SW480 (cell line): ENCODE results near the gene RAB11FIP3.
"Not testable (repeated sequence)": the region's sequence is repeated elsewhere in the genome, so short reads cannot be mapped to it uniquely, and the experiment has no call there.

Experiments
- DNase-seq: peaks from one replicate; pipeline ENCODE4 v3.0.0-alpha.2; 2016; ENCODE audit warnings: low spot score

The RAB11FIP3 gene, protein sequence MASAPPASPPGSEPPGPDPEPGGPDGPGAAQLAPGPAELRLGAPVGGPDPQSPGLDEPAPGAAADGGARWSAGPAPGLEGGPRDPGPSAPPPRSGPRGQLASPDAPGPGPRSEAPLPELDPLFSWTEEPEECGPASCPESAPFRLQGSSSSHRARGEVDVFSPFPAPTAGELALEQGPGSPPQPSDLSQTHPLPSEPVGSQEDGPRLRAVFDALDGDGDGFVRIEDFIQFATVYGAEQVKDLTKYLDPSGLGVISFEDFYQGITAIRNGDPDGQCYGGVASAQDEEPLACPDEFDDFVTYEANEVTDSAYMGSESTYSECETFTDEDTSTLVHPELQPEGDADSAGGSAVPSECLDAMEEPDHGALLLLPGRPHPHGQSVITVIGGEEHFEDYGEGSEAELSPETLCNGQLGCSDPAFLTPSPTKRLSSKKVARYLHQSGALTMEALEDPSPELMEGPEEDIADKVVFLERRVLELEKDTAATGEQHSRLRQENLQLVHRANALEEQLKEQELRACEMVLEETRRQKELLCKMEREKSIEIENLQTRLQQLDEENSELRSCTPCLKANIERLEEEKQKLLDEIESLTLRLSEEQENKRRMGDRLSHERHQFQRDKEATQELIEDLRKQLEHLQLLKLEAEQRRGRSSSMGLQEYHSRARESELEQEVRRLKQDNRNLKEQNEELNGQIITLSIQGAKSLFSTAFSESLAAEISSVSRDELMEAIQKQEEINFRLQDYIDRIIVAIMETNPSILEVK

DNA sequence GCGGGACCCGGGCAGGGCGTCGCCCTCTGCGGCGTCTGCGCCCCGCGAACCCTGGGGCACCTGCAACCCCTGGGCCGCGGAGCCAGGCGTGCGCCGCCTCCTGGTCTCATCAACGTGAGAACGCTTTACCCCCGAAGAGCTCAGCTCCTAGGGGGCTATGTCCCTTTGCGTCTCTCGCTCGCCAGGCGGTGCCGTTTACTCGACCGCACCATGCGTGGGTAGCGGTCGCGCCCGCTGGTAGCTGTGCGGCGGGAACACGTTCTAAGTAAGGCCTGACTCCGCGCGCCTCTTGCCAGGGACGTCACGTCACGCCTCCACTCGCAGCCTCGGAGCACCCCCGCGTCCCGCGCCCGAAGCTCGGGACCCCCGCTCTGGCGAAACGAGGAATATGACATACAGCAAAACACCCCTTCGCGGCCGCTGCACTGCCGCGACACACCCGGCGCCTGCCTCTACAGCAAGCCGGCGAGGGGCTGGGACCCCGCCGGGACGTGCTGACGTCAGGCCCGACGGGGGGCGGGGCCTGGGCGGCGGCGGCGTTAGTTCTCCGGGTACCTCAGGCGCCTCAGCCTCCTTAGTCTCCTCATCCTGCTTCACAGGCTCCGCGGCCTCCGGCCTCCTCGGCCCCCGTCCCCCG is at the start of gene RAB11FIP3:
RAB11FIP3 (plus strand) TSS at position 568 of the 637 bp plus-strand sequence. CDS start 358 bp downstream, outside the sequence.
- DNase-seq: peak; percentile 81

- DNase-seq: no peak
These were observed 49.3 kb upstream of the RAB11FIP3 start for GRCh38 chr16:375927-376816.

DNA sequence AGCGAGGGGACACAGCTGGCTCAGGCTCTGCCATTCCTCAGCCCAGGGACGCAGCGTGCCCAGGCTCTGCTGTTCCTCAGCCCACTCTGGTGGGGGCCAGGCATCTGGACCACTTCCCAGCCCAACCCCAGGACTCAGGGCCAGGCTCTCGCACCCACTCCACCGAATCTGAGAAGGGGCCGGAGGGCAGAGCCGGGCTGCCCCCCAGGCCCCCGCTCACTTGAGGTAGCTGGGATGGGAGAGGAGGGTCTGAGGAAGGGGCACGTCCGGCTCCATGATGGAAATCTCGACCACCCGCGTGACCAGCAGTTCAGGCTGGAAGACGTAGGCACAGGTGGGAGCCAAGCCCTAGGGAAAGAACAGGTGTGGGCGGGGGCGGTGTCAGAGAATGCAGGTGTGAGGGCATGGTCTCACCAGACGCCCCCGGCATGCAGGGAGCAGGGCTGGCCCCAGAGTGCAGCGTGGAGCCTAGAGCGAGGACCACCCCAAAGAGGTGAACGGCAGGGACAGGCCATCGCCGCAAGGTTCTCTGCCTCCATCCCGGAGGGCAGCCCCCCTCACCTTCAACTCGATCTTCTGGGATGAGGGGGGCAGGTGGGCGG is 48.5 kb upstream of the RAB11FIP3 start:
- no peak for DNase-seq

- no peak for DNase-seq
These were observed 48.0 kb upstream of the RAB11FIP3 start for GRCh38 chr16:377419-377951.

DNA sequence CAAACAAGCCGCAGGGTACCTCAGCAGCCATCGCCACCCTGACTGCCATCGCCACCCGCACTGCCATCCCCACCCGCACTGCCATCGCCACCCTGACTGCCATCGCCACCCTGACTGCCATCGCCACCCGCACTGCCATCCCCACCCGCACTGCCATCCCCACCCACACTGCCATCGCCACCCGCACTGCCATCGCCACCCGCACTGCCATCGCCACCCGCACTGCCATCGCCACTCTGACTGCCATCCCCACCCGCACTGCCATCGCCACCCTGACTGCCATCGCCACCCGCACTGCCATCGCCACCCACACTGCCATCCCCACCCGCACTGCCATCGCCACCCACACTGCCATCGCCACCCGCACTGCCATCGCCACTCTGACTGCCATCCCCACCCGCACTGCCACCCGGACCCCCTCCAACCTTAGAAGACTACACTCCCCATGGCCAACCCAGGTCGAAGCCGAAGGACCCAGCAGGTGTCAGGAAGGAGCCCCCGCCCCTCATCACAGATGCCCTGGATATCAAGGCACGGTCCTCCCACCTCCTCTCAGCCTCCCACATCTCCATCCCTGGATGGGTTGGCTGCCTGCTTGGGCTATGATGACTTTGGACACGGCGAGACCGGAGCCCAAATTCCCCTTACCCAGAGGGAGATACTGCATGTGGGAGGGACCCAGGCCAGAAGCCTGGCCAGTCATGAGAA is 47.2 kb upstream of the RAB11FIP3 start:
- DNase-seq: not testable (repeated sequence)

DNA sequence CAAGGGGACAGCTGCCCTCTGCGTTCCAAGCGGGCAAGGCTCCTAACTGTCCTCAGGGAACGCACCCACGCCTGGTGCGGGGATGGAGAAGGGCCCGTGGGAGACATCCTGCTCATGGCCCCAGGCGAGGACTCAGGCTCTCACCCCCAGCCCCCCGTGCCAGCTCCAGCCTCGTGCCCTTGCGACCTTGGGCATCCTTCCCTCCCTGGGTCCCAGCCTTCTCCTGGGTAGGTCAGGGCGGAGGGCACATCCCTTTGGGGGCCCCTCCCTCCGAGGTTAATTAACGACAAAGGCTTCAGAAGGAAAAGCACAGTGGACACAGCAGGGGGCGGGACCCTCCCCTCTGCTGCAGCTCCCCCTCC is 46.6 kb upstream of the RAB11FIP3 start:
- DNase-seq: no peak

DNA sequence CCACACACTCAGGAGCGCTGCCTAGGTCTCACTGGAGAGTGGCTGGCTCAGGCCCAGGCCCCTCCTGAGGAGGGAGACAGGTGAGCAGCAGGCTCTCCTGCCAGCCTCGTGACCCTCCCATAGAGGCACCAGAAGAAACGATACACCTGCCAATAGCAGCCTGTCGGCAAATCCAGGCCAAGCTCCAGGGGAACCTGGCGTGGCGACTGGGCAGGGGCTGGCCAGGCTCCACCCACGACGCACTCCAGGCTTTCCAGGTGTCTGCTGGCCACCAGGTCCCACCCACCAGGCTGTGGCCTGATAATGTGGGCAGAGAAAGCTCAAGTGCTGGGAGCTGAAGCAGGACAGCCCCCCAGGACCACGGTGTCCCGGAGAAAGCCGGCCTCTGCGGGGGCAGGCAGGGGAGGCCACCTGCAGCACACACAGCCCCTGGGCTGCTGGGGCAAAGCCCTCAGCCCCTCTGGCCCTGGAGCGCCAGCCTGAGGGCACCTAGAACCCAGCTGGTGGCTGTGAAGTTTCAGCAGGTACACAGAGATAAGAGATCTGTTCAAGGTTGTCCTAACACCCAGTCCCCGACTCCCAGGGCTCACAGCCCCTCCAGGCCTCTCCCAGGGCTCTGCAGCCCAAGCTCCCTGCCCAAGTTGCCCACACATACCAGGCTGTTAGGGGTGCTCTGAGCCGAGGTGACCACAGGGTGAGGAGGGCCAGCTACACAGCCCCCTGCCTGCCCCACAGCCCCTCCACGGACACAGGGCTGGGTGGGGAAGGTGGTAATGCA is 46.1 kb upstream of the RAB11FIP3 start:
- DNase-seq: no peak

- no peak for DNase-seq
These were observed 45.3 kb upstream of the RAB11FIP3 start for GRCh38 chr16:379961-380761.

GRCh38 chr16:380762-381011 is 44.8 kb upstream of the RAB11FIP3 start:
- DNase-seq: no peak

DNA sequence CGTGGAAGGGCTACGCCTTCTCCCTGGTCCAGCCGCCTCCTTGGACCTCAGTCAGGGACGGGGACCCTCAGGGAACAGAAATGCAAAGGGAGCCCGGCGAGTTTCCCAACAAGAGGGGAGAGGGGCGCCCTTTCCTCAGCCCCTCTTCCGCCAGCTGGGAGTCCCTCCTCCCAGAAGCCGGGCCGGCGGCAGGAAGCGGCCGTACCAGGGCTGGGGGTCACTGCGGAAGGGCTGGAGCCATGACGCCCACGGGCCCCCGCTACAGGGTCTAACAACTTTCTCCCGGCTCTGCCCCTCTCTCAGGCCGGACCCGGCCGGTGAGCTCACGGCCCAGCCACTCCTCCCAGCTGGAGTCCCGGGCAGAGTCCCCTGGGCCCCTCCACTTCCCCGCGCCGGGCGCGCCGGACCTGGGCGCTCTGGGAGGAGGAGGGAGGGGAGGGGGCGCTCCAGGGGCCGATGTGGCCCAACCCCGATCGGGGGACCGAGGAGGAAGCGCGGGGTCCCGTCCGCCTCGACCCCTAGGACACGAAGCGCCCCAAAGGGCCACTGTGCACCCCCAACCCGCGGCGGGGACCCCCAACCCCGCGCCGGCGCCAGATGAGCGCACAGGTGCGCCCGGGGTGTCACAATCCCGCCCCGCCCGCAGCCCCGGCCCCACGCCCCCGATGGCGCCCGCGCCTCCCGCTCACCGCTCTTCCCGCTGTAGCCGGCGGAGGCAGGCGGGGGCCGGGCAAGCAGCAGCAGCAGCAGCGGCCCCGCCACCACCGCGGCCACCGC is 44.2 kb upstream of the RAB11FIP3 start:
- DNase-seq: no peak

DNA sequence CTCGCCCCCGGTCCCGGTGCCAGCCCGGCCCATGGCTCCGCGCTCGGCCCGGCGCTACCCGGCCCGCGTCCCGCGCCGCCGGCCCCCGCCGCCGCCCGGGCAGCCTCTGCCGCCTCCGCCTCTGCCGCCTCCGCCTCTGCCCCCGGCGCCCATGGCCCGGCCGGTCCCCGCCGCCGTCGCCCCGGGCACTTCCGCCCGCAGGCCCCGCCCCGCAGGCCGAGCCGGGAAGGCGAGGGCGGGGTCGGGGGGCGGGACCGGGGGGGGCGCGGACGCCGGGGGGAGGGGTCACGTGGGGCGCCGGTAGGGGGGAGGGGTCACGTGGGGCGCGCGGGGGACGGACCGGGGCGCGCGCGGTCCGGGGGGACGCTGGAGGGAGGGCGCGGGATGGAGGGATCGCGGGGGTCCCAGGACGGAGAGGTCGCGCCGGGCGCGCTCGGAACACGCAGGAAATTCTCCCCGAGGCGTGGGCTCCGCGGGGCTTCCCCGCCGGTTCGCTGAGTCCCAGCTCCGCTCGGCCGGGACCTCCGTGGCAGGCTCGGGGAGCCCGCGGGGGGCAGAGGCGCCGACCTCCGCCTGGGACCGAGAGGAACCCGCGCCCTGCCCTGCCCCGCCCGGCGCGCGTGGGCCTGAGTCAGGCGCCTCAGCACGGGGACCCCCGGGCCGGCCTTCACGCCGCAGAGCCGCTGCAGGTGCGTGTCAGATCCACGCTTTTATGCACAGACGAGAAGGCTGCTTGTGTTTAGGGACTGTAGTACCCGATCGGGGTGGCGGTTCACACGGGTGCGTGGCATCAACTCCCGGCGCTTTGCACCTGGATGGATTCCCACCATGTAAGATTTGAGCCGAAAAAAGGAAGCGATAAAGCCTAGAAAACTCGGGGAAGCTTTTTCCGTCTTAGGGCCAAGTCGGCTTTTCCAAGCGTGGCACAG is 43.4 kb upstream of the RAB11FIP3 start, which contains the start of gene PGAP6:
PGAP6 (minus strand) TSS at position 190 of the 929 bp plus-strand sequence; CDS start at position 33, 157 bp downstream.
- DNase-seq: peak; percentile 49

GRCh38 chr16:383326-384051 is 42.0 kb upstream of the RAB11FIP3 start:
- DNase-seq: peak; percentile 88

GRCh38 chr16:386641-387156 is 38.8 kb upstream of the RAB11FIP3 start:
- no peak for DNase-seq

- not testable (repeated sequence) for DNase-seq
These were observed 37.4 kb upstream of the RAB11FIP3 start for GRCh38 chr16:387761-388666.

GRCh38 chr16:389352-389751 is 36.1 kb upstream of the RAB11FIP3 start:
- no peak for DNase-seq
